ENCODE results near the gene DNASE1L3.
A peak's percentile ranks its signal among the peaks of the same experiment; 100 is the strongest.

DNASE1L3 gene

GRCh38 chr3:58215317-58216025 lies 4.7 kb upstream of the DNASE1L3 start:
- no CpG with 5 or more reads among the region's 10 CpGs for WGBS (ENCODE audit: extremely low coverage, insufficient coverage, insufficient read length)
- H3K18ac ChIP-seq (ENCODE audit: low read length): no peak overlapping the region
- no peak overlapping the region for H2BK12ac ChIP-seq (ENCODE audit: low read length)
- H4K8ac ChIP-seq (ENCODE audit: low read depth, low read length): no peak overlapping the region
- H2BK5ac ChIP-seq (ENCODE audit: low read depth, low read length, poor library complexity): no peak overlapping the region
- H3K4me3 ChIP-seq (ENCODE audit: low read depth, low read length): no peak overlapping the region
- no peak overlapping the region for H4K12ac ChIP-seq (ENCODE audit: low read depth, low read length)
- H3K79me1 ChIP-seq (ENCODE audit: low read length): no peaks in the 10 kb centered on the region
- no peak overlapping the region for H3K4me2 ChIP-seq (ENCODE audit: low read length)
- no peak overlapping the region for H4K91ac ChIP-seq (ENCODE audit: low read depth, low read length)
- H3K27ac ChIP-seq (ENCODE audit: low read depth, low read length): no peak overlapping the region
- no peak overlapping the region for H2AK5ac ChIP-seq (ENCODE audit: low read length)
- H3K79me2 ChIP-seq (ENCODE audit: control insufficient read depth, insufficient read depth, low read length, poor library complexity): no peaks in the 10 kb centered on the region
- H3K9ac ChIP-seq (ENCODE audit: low read length): no peak overlapping the region
- no peak overlapping the region for H3K23ac ChIP-seq (ENCODE audit: low read length)
- H3K4me1 ChIP-seq (ENCODE audit: control insufficient read depth in 1 of 2, insufficient read depth in 2 of 2, low read length in 2 of 2): no peaks in the 10 kb centered on the region
- H3K9me3 ChIP-seq (ENCODE audit: insufficient read depth, low read depth, low read length): no peaks in the 10 kb centered on the region
- no peaks in the 10 kb centered on the region for H3K27me3 ChIP-seq (ENCODE audit: insufficient read depth, low read length)
- H3K4ac ChIP-seq (ENCODE audit: low read depth, low read length): no peak overlapping the region
- H2BK120ac ChIP-seq (ENCODE audit: insufficient read depth, low read length, poor library complexity): no peak overlapping the region
- no peaks in the 10 kb centered on the region for H3K36me3 ChIP-seq (ENCODE audit: control insufficient read depth in 1 of 2, insufficient read depth in 2 of 2, low read length in 2 of 2)
- no peak for DNase-seq
- no peak overlapping the region for H3K14ac ChIP-seq (ENCODE audit: low read length)
- H2AFZ ChIP-seq (ENCODE audit: insufficient read depth, low read length, poor library complexity): no peak overlapping the region

- no peak overlapping the region for H2BK5ac ChIP-seq (ENCODE audit: low read depth, low read length, poor library complexity)
- H2AK5ac ChIP-seq (ENCODE audit: low read length): no peak overlapping the region
- H3K23ac ChIP-seq (ENCODE audit: low read length): no peak overlapping the region
- H3K9me3 ChIP-seq (ENCODE audit: insufficient read depth, low read depth, low read length): no peaks in the 10 kb centered on the region
- H3K4ac ChIP-seq (ENCODE audit: low read depth, low read length): no peak overlapping the region
- H3K4me2 ChIP-seq (ENCODE audit: low read length): no peak overlapping the region
- H3K79me2 ChIP-seq (ENCODE audit: control insufficient read depth, insufficient read depth, low read length, poor library complexity): no peaks in the 10 kb centered on the region
- H3K79me1 ChIP-seq (ENCODE audit: low read length): no peaks in the 10 kb centered on the region
- no peak overlapping the region for H3K4me3 ChIP-seq (ENCODE audit: low read depth, low read length)
- H3K27me3 ChIP-seq (ENCODE audit: insufficient read depth, low read length): no peaks in the 10 kb centered on the region
- no peak overlapping the region for H3K18ac ChIP-seq (ENCODE audit: low read length)
- no peak overlapping the region for H4K8ac ChIP-seq (ENCODE audit: low read depth, low read length)
- H3K14ac ChIP-seq (ENCODE audit: low read length): no peak overlapping the region
- H3K9ac ChIP-seq (ENCODE audit: low read length): no peak overlapping the region
- DNase-seq: peak; percentile 93 to 98
- no peak overlapping the region for H4K91ac ChIP-seq (ENCODE audit: low read depth, low read length)
- WGBS (ENCODE audit: extremely low coverage, insufficient coverage, insufficient read length): no CpG with 5 or more reads among the region's 7 CpGs
- no peak overlapping the region for H2BK12ac ChIP-seq (ENCODE audit: low read length)
- H3K36me3 ChIP-seq (ENCODE audit: control insufficient read depth in 1 of 2, insufficient read depth in 2 of 2, low read length in 2 of 2): no peaks in the 10 kb centered on the region
- no peak overlapping the region for H2BK120ac ChIP-seq (ENCODE audit: insufficient read depth, low read length, poor library complexity)
- no peak overlapping the region for H3K27ac ChIP-seq (ENCODE audit: low read depth, low read length)
- H4K12ac ChIP-seq (ENCODE audit: low read depth, low read length): no peak overlapping the region
- H2AFZ ChIP-seq (ENCODE audit: insufficient read depth, low read length, poor library complexity): no peak overlapping the region
- H3K4me1 ChIP-seq (ENCODE audit: control insufficient read depth in 1 of 2, insufficient read depth in 2 of 2, low read length in 2 of 2): no peaks in the 10 kb centered on the region
Measured at GRCh38 chr3:58214484-58215316, 3.9 kb upstream of the DNASE1L3 start.

- H2BK12ac ChIP-seq (ENCODE audit: low read length): no peak overlapping the region
- no peak overlapping the region for H2BK5ac ChIP-seq (ENCODE audit: low read depth, low read length, poor library complexity)
Measured at GRCh38 chr3:58209933-58210332, 839 bp downstream of the DNASE1L3 start.

GRCh38 chr3:58207954-58208353 lies 2.8 kb downstream of the DNASE1L3 start:
- Histone ChIP-seq H2AK5ac (ENCODE audit: low read length) (no peak overlapping the region), H3K27ac (ENCODE audit: low read depth, low read length) (no peak overlapping the region), H2AFZ (ENCODE audit: insufficient read depth, low read length, poor library complexity) (no peak overlapping the region), H3K79me1 (ENCODE audit: low read length) (no peaks in the 10 kb centered on the region), H3K23ac (ENCODE audit: low read length) (no peak overlapping the region), H3K4me1 (ENCODE audit: control insufficient read depth in 1 of 2, insufficient read depth in 2 of 2, low read length in 2 of 2) (no peaks in the 10 kb centered on the region), H2BK120ac (ENCODE audit: insufficient read depth, low read length, poor library complexity) (no peak overlapping the region), H3K9me3 (ENCODE audit: insufficient read depth, low read depth, low read length) (peaks cover 2% of the 10 kb centered on the region), H4K8ac (ENCODE audit: low read depth, low read length) (no peak overlapping the region), H3K4me2 (ENCODE audit: low read length) (no peak overlapping the region), H3K18ac (ENCODE audit: low read length) (no peak overlapping the region), H3K4me3 (ENCODE audit: low read depth, low read length) (no peak overlapping the region), H2BK12ac (ENCODE audit: low read length) (no peak overlapping the region), H3K36me3 (ENCODE audit: control insufficient read depth in 1 of 2, insufficient read depth in 2 of 2, low read length in 2 of 2) (no peaks in the 10 kb centered on the region), H3K4ac (ENCODE audit: low read depth, low read length) (no peak overlapping the region), H3K27me3 (ENCODE audit: insufficient read depth, low read length) (no peaks in the 10 kb centered on the region), H3K9ac (ENCODE audit: low read length) (no peak overlapping the region), H3K79me2 (ENCODE audit: control insufficient read depth, insufficient read depth, low read length, poor library complexity) (no peaks in the 10 kb centered on the region), H2BK5ac (ENCODE audit: low read depth, low read length, poor library complexity) (no peak overlapping the region), H3K14ac (ENCODE audit: low read length) (no peak overlapping the region), H4K91ac (ENCODE audit: low read depth, low read length) (no peak overlapping the region), H4K12ac (ENCODE audit: low read depth, low read length) (no peak overlapping the region)
- no peak for DNase-seq
- WGBS (ENCODE audit: extremely low coverage, insufficient coverage, insufficient read length): no CpG with 5 or more reads among the region's 4 CpGs

More at GRCh38 chr3:58209933-58210332, 839 bp downstream of the DNASE1L3 start:
- Histone ChIP-seq H2BK120ac (ENCODE audit: insufficient read depth, low read length, poor library complexity) (no peak overlapping the region), H3K18ac (ENCODE audit: low read length) (no peak overlapping the region), H3K23ac (ENCODE audit: low read length) (no peak overlapping the region), H2AK5ac (ENCODE audit: low read length) (no peak overlapping the region), H4K8ac (ENCODE audit: low read depth, low read length) (no peak overlapping the region), H3K27ac (ENCODE audit: low read depth, low read length) (no peak overlapping the region), H3K79me2 (ENCODE audit: control insufficient read depth, insufficient read depth, low read length, poor library complexity) (no peaks in the 10 kb centered on the region), H3K79me1 (ENCODE audit: low read length) (no peaks in the 10 kb centered on the region), H4K91ac (ENCODE audit: low read depth, low read length) (no peak overlapping the region), H3K4me1 (ENCODE audit: control insufficient read depth in 1 of 2, insufficient read depth in 2 of 2, low read length in 2 of 2) (no peaks in the 10 kb centered on the region), H3K27me3 (ENCODE audit: insufficient read depth, low read length) (no peaks in the 10 kb centered on the region), H2AFZ (ENCODE audit: insufficient read depth, low read length, poor library complexity) (no peak overlapping the region), H3K4me3 (ENCODE audit: low read depth, low read length) (no peak overlapping the region), H4K12ac (ENCODE audit: low read depth, low read length) (no peak overlapping the region), H3K4me2 (ENCODE audit: low read length) (no peak overlapping the region), H3K36me3 (ENCODE audit: control insufficient read depth in 1 of 2, insufficient read depth in 2 of 2, low read length in 2 of 2) (no peaks in the 10 kb centered on the region), H3K9ac (ENCODE audit: low read length) (no peak overlapping the region), H3K14ac (ENCODE audit: low read length) (no peak overlapping the region), H3K9me3 (ENCODE audit: insufficient read depth, low read depth, low read length) (no peaks in the 10 kb centered on the region), H3K4ac (ENCODE audit: low read depth, low read length) (no peak overlapping the region)
- no peak for DNase-seq
- no CpG with 5 or more reads among the region's 3 CpGs for WGBS (ENCODE audit: extremely low coverage, insufficient coverage, insufficient read length)

Measured in trophoblast cell (in vitro differentiated cells and primary cell).